Measurements from ENCODE around the gene IL17RD. TPM values are rescaled to one million over a fixed set of nuclear protein-coding genes. Genes with fewer than 3 reads are reported as not detected.

Gene IL17RD
- total RNA-seq, 1 experiment from 2014 or later, result 3.5 TPM

DNA sequence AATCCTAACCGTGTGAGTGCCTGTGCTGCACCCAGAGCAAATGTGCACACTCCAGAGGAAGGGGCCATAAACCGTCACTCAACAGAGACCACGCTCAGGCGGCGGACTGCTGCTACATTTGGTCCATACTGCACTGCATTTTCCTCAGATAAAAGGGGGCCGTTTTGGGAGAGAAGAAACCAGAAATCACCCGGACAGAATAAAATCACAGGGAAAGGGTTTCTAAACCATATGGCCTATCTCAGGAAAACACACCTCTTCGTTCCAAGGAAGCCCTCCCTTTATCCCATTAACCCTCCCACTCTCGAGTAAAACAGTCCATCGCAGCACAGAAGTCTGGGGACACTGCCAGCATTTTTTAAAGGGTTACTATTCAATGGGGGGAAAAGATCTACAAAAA, 7.6 kb downstream of the IL17RD start:
- no peak overlapping the region for H3K27ac ChIP-seq (ENCODE audit: low read length)
- H3K4me1 ChIP-seq (ENCODE audit: control insufficient read depth, insufficient read depth, low read length), result no peaks in the 10 kb centered on the region
- POLR2A ChIA-PET, result no interaction called here
- no peak for DNase-seq (ENCODE audit: low read depth, low spot score)
- H3K4me3 ChIP-seq (ENCODE audit: low read depth in 2 of 2, low read length in 2 of 2), result no peak overlapping the region
- in situ Hi-C loops (cut with HindIII; ENCODE audit: low pct_unique_long_range_greater_than_20kb, low sequenced_read_pairs) (no loop called here), intact Hi-C loops (cut with micrococcal nuclease; ENCODE audit: unreplicated experiment) (no loop called here)
- no peak for TF ChIP-seq TCF7L2 (IDR thresholded peaks at IDR 0.05; ENCODE audit: low read depth, low read length)
- TF ChIP-seq, protein P1, sequence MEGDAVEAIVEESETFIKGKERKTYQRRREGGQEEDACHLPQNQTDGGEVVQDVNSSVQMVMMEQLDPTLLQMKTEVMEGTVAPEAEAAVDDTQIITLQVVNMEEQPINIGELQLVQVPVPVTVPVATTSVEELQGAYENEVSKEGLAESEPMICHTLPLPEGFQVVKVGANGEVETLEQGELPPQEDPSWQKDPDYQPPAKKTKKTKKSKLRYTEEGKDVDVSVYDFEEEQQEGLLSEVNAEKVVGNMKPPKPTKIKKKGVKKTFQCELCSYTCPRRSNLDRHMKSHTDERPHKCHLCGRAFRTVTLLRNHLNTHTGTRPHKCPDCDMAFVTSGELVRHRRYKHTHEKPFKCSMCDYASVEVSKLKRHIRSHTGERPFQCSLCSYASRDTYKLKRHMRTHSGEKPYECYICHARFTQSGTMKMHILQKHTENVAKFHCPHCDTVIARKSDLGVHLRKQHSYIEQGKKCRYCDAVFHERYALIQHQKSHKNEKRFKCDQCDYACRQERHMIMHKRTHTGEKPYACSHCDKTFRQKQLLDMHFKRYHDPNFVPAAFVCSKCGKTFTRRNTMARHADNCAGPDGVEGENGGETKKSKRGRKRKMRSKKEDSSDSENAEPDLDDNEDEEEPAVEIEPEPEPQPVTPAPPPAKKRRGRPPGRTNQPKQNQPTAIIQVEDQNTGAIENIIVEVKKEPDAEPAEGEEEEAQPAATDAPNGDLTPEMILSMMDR (IDR thresholded peaks at IDR 0.05), result no peak
- TF ChIP-seq POLR2AphosphoS5 (IDR thresholded peaks at IDR 0.05; ENCODE audit: low read depth, low read length), result no peak
- TF ChIP-seq SIN3A (IDR thresholded peaks at IDR 0.05; ENCODE audit: borderline replicate concordance, insufficient read depth, low read depth, low read length), result no peak
- TF ChIP-seq, protein P2, sequence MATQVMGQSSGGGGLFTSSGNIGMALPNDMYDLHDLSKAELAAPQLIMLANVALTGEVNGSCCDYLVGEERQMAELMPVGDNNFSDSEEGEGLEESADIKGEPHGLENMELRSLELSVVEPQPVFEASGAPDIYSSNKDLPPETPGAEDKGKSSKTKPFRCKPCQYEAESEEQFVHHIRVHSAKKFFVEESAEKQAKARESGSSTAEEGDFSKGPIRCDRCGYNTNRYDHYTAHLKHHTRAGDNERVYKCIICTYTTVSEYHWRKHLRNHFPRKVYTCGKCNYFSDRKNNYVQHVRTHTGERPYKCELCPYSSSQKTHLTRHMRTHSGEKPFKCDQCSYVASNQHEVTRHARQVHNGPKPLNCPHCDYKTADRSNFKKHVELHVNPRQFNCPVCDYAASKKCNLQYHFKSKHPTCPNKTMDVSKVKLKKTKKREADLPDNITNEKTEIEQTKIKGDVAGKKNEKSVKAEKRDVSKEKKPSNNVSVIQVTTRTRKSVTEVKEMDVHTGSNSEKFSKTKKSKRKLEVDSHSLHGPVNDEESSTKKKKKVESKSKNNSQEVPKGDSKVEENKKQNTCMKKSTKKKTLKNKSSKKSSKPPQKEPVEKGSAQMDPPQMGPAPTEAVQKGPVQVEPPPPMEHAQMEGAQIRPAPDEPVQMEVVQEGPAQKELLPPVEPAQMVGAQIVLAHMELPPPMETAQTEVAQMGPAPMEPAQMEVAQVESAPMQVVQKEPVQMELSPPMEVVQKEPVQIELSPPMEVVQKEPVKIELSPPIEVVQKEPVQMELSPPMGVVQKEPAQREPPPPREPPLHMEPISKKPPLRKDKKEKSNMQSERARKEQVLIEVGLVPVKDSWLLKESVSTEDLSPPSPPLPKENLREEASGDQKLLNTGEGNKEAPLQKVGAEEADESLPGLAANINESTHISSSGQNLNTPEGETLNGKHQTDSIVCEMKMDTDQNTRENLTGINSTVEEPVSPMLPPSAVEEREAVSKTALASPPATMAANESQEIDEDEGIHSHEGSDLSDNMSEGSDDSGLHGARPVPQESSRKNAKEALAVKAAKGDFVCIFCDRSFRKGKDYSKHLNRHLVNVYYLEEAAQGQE (IDR thresholded peaks at IDR 0.05; ENCODE audit: insufficient read depth in 1 of 2, low read depth in 2 of 2, low read length in 1 of 2), result no peak
- ATAC-seq, result no peak
- H3K9me3 ChIP-seq (ENCODE audit: control insufficient read depth, insufficient read depth, low read depth, low read length), result no peaks in the 10 kb centered on the region
- H3K36me3 ChIP-seq (ENCODE audit: control insufficient read depth, insufficient read depth, low read length), result no peaks in the 10 kb centered on the region
- CTCF ChIA-PET, result no interaction called here
- no TSS peak for BruUV-seq (replicated peaks)
- no peaks in the 10 kb centered on the region for H3K27me3 ChIP-seq (ENCODE audit: control insufficient read depth, insufficient read depth, low read length)

DNA sequence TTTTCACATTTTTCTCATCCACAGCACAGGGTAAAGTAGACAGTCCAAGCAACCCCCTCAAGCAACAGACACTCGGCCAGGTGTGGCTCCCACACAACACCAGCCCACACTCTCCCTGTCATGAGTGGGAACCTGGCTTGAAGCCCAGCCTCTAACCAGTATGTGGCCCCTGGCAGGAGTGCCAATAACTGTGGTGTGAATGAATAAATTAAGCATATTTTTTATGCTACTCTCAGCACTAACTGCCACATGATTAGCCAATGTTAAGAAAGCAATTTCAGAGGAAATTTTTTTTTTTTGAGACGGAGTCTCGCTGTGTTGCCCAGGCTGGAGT, 9.9 kb downstream of the IL17RD start:
- ChIA-PET CTCF (no interaction called here), POLR2A (no interaction called here)
- in situ Hi-C loops (cut with HindIII; ENCODE audit: low pct_unique_long_range_greater_than_20kb, low sequenced_read_pairs) (no loop called here), intact Hi-C loops (cut with micrococcal nuclease; ENCODE audit: unreplicated experiment) (no loop called here)
- Histone ChIP-seq H3K4me3 (ENCODE audit: low read depth in 2 of 2, low read length in 2 of 2) (no peak overlapping the region), H3K4me1 (ENCODE audit: control insufficient read depth, insufficient read depth, low read length) (no peaks in the 10 kb centered on the region), H3K27ac (ENCODE audit: low read length) (no peak overlapping the region), H3K9me3 (ENCODE audit: control insufficient read depth, insufficient read depth, low read depth, low read length) (no peaks in the 10 kb centered on the region), H3K27me3 (ENCODE audit: control insufficient read depth, insufficient read depth, low read length) (no peaks in the 10 kb centered on the region), H3K36me3 (ENCODE audit: control insufficient read depth, insufficient read depth, low read length) (no peaks in the 10 kb centered on the region)
- no TSS peak for BruUV-seq (replicated peaks)
- DNase-seq (ENCODE audit: low read depth, low spot score) (no peak), ATAC-seq (no peak)
- TF ChIP-seq, protein P1 (IDR thresholded peaks at IDR 0.05), result no peak
- TF ChIP-seq SIN3A (IDR thresholded peaks at IDR 0.05; ENCODE audit: borderline replicate concordance, insufficient read depth, low read depth, low read length), result no peak
- TF ChIP-seq, protein P2 (IDR thresholded peaks at IDR 0.05; ENCODE audit: insufficient read depth in 1 of 2, low read depth in 2 of 2, low read length in 1 of 2), result no peak
- TF ChIP-seq POLR2AphosphoS5 (IDR thresholded peaks at IDR 0.05; ENCODE audit: low read depth, low read length), result no peak
- no peak for TF ChIP-seq TCF7L2 (IDR thresholded peaks at IDR 0.05; ENCODE audit: low read depth, low read length)

Measured in Panc1 (cell line).